ENCODE results near the gene COA5. TPM values are rescaled to one million over a fixed set of nuclear protein-coding genes. Genes with fewer than 3 reads are reported as not detected.

The COA5 gene
- total and polyA plus RNA-seq, 2 experiments from 2014 or later: 33.3 to 113 TPM

DNA sequence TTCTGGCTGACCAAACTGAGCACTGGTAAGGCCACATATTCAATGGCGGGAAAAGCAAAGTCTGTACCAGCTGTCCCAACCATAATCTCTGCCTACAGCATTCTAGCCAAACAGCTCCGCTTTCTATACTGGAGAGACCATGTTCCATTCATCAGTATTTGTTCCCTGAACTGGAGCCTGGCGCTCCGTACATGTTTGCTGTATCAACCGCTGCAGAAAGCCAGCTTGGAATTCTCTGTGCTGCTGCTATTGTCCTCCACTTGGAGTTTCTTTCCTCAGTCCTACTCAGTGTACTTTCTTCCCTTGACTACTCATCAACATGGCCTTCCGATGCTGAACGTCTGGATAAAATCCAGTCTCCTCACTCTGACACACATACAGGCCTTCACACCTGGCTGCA, 1.9 kb downstream of the COA5 start (continued):
- TF ChIP-seq ETS1 (IDR thresholded peaks at IDR 0.05) (no peak), EZH2 (IDR thresholded peaks at IDR 0.05; ENCODE audit: low read depth, unreplicated experiment) (no peak), NANOG (IDR thresholded peaks at IDR 0.05; ENCODE audit: borderline replicate concordance) (no peak), ZNF114 (CRISPR knock-in tag; IDR thresholded peaks at IDR 0.05) (no peak), STAT1 (IDR thresholded peaks at IDR 0.05; ENCODE audit: unreplicated experiment) (no peak)
- TF ChIP-seq, protein P1, sequence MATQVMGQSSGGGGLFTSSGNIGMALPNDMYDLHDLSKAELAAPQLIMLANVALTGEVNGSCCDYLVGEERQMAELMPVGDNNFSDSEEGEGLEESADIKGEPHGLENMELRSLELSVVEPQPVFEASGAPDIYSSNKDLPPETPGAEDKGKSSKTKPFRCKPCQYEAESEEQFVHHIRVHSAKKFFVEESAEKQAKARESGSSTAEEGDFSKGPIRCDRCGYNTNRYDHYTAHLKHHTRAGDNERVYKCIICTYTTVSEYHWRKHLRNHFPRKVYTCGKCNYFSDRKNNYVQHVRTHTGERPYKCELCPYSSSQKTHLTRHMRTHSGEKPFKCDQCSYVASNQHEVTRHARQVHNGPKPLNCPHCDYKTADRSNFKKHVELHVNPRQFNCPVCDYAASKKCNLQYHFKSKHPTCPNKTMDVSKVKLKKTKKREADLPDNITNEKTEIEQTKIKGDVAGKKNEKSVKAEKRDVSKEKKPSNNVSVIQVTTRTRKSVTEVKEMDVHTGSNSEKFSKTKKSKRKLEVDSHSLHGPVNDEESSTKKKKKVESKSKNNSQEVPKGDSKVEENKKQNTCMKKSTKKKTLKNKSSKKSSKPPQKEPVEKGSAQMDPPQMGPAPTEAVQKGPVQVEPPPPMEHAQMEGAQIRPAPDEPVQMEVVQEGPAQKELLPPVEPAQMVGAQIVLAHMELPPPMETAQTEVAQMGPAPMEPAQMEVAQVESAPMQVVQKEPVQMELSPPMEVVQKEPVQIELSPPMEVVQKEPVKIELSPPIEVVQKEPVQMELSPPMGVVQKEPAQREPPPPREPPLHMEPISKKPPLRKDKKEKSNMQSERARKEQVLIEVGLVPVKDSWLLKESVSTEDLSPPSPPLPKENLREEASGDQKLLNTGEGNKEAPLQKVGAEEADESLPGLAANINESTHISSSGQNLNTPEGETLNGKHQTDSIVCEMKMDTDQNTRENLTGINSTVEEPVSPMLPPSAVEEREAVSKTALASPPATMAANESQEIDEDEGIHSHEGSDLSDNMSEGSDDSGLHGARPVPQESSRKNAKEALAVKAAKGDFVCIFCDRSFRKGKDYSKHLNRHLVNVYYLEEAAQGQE (IDR thresholded peaks at IDR 0.05; ENCODE audit: unreplicated experiment): no peak

DNA sequence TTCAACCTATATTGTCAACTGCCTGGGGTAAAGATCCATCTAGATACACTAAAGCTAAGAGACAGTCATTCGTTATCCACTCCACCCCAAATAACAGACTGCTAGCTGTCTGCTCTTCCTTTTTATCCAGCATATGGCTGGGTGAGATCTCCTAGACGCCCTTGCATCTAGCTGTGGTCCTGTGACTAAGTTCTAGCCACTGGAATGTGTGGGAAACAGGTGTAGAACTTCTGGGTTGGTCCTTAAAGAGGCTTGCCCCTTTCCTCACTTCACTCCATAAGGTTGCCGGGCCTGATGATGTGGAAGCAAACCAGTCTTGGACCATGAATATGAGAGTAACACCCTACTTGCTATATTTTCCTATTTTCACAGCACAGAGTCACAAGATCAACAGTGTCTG, 3.2 kb downstream of the COA5 start:
- Histone ChIP-seq H4K20me1 (replicated peaks; ENCODE audit: insufficient read depth) (peaks cover 8% of the 10 kb centered on the region), H3F3A (replicated peaks; ENCODE audit: low read depth) (peaks cover 3% of the 10 kb centered on the region), H3K36me3 (ENCODE audit: insufficient read depth) (peaks cover 12% of the 10 kb centered on the region), H3K79me2 (replicated peaks; ENCODE audit: insufficient read depth) (peaks cover 50% of the 10 kb centered on the region), H2AFZ (no peak overlapping the region), H3K4me1 (ENCODE audit: insufficient read depth) (peaks cover 17% of the 10 kb centered on the region), H3K9me2 (ENCODE audit: insufficient read depth) (no peaks in the 10 kb centered on the region), H3K4me3 (no peak overlapping the region), H3K27ac (ENCODE audit: low read depth) (no peak overlapping the region), H3K27me3 (ENCODE audit: insufficient read depth) (no peaks in the 10 kb centered on the region), H3K4me2 (no peak overlapping the region)
- Mint-ChIP-seq H3K4me1 (peaks cover 14% of the 10 kb centered on the region), H3K9me3 (no peaks in the 10 kb centered on the region; the same call in 2 of the 3 replicates), H3K27me3 (ENCODE audit: insufficient read depth, low read depth, poor library complexity) (peaks cover 6% of the 10 kb centered on the region), H3K36me3 (ENCODE audit: low read depth) (peaks cover 34% of the 10 kb centered on the region), H3K4me3 (no peak overlapping the region), H3K27ac (no peak overlapping the region)
- DNase-seq (ENCODE audit: low spot score): no peak
- ATAC-seq: no peak
- TF ChIP-seq ZNF331 (CRISPR knock-in tag; IDR thresholded peaks at IDR 0.05; ENCODE audit: low read depth): no peak
- TF ChIP-seq EZH2phosphoT487 (IDR thresholded peaks at IDR 0.05; ENCODE audit: unreplicated experiment): no peak
- TF ChIP-seq POLR2AphosphoS5 (IDR thresholded peaks at IDR 0.05; ENCODE audit: low read depth): no peak
- TF ChIP-seq, protein P2, sequence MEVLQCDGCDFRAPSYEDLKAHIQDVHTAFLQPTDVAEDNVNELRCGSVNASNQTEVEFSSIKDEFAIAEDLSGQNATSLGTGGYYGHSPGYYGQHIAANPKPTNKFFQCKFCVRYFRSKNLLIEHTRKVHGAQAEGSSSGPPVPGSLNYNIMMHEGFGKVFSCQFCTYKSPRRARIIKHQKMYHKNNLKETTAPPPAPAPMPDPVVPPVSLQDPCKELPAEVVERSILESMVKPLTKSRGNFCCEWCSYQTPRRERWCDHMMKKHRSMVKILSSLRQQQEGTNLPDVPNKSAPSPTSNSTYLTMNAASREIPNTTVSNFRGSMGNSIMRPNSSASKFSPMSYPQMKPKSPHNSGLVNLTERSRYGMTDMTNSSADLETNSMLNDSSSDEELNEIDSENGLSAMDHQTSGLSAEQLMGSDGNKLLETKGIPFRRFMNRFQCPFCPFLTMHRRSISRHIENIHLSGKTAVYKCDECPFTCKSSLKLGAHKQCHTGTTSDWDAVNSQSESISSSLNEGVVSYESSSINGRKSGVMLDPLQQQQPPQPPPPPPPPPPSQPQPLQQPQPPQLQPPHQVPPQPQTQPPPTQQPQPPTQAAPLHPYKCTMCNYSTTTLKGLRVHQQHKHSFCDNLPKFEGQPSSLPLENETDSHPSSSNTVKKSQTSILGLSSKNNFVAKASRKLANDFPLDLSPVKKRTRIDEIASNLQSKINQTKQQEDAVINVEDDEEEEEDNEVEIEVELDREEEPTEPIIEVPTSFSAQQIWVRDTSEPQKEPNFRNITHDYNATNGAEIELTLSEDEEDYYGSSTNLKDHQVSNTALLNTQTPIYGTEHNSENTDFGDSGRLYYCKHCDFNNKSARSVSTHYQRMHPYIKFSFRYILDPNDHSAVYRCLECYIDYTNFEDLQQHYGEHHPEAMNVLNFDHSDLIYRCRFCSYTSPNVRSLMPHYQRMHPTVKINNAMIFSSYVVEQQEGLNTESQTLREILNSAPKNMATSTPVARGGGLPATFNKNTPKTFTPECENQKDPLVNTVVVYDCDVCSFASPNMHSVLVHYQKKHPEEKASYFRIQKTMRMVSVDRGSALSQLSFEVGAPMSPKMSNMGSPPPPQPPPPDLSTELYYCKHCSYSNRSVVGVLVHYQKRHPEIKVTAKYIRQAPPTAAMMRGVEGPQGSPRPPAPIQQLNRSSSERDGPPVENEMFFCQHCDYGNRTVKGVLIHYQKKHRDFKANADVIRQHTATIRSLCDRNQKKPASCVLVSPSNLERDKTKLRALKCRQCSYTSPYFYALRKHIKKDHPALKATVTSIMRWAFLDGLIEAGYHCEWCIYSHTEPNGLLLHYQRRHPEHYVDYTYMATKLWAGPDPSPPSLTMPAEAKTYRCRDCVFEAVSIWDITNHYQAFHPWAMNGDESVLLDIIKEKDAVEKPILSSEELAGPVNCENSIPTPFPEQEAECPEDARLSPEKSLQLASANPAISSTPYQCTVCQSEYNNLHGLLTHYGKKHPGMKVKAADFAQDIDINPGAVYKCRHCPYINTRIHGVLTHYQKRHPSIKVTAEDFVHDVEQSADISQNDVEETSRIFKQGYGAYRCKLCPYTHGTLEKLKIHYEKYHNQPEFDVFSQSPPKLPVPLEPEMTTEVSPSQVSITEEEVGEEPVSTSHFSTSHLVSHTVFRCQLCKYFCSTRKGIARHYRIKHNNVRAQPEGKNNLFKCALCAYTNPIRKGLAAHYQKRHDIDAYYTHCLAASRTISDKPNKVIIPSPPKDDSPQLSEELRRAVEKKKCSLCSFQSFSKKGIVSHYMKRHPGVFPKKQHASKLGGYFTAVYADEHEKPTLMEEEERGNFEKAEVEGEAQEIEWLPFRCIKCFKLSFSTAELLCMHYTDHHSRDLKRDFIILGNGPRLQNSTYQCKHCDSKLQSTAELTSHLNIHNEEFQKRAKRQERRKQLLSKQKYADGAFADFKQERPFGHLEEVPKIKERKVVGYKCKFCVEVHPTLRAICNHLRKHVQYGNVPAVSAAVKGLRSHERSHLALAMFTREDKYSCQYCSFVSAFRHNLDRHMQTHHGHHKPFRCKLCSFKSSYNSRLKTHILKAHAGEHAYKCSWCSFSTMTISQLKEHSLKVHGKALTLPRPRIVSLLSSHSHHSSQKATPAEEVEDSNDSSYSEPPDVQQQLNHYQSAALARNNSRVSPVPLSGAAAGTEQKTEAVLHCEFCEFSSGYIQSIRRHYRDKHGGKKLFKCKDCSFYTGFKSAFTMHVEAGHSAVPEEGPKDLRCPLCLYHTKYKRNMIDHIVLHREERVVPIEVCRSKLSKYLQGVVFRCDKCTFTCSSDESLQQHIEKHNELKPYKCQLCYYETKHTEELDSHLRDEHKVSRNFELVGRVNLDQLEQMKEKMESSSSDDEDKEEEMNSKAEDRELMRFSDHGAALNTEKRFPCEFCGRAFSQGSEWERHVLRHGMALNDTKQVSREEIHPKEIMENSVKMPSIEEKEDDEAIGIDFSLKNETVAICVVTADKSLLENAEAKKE (CRISPR knock-in tag; IDR thresholded peaks at IDR 0.05): no peak
- TF ChIP-seq CREB1 (CRISPR knock-in tag; IDR thresholded peaks at IDR 0.05; ENCODE audit: low read depth): no peak
- TF ChIP-seq STAT1 (IDR thresholded peaks at IDR 0.05; ENCODE audit: unreplicated experiment): no peak
- TF ChIP-seq ZNF114 (CRISPR knock-in tag; IDR thresholded peaks at IDR 0.05): no peak
- TF ChIP-seq NANOG (IDR thresholded peaks at IDR 0.05; ENCODE audit: borderline replicate concordance): no peak
- no peak for TF ChIP-seq CTCF (conservative IDR thresholded peaks at IDR 0.05; ENCODE audit: low read depth in 2 of 2)
- no peak for TF ChIP-seq EZH2 (IDR thresholded peaks at IDR 0.05; ENCODE audit: low read depth, unreplicated experiment)
